Lower lobe of right lung (tissue), 2 donors: Measurements from ENCODE around the gene CCNI2. TPM values are rescaled to one million over a fixed set of nuclear protein-coding genes. Genes with fewer than 3 reads are reported as not detected.
"Not testable (repeated sequence)": the region's sequence is repeated elsewhere in the genome, so short reads cannot be mapped to it uniquely, and the experiment has no call there.

ENCODE experiments used
- ATAC-seq, 2 donors: fragments of 200-7000 bp; cut with Tn5 transposase; one replicate each; pipeline ENCODE4 v1.9.1; 2020 to 2022; ENCODE audit warnings: mild to moderate bottlenecking in 2 of 2, moderate library complexity in 2 of 2
- DNase-seq: peaks from one replicate; pipeline ENCODE4 v3.0.0-alpha.2; 2020
- H3K27ac ChIP-seq: fragments of 200-600 bp; one replicate; pipeline ENCODE4 v1.8.0; 2022
- H3K27me3 ChIP-seq: fragments of 200-600 bp; one replicate; pipeline ENCODE4 v1.8.0; 2022; ENCODE audit warnings: low read depth
- H3K36me3 ChIP-seq: fragments of 200-600 bp; one replicate; pipeline ENCODE4 v1.8.0; 2022; ENCODE audit warnings: mild to moderate bottlenecking
- H3K4me1 ChIP-seq: fragments of 200-600 bp; one replicate; pipeline ENCODE4 v1.8.0; 2022
- H3K4me3 ChIP-seq: fragments of 200-600 bp; one replicate; pipeline ENCODE4 v1.8.0; 2022; ENCODE audit warnings: mild to moderate bottlenecking
- H3K9me3 ChIP-seq: fragments of 200-600 bp; one replicate; pipeline ENCODE4 v1.8.0; 2022
- intact Hi-C: fragments of 100-400 bp; cut with DNase I; formaldehyde crosslinking; loops from one replicate; pipeline ENCODE4 v1.11.0; 2022
- total RNA-seq: library from RNA; stranded (reverse); fragmentation: NEBNext Ultra II Directional; extraction: Animal tissue kit (Norgen Biotek cat#: 25700); gene quantifications from one replicate; pipeline ENCODE4 v1.2.1, GENCODE V29; 2021
- TF ChIP-seq, protein P1 (sequence below): fragments of 200-600 bp; IDR thresholded peaks from one replicate; pipeline ENCODE4 v1.8.0; 2022; ENCODE audit warnings: antibody characterized with exemption, mild to moderate bottlenecking
- donor health status: DM: no; HTN: yes; CAD: no; lungs with severe emphysema.

The CCNI2 gene
- total RNA-seq, 1 donor from 2014 or later = 1.1 TPM

DNA sequence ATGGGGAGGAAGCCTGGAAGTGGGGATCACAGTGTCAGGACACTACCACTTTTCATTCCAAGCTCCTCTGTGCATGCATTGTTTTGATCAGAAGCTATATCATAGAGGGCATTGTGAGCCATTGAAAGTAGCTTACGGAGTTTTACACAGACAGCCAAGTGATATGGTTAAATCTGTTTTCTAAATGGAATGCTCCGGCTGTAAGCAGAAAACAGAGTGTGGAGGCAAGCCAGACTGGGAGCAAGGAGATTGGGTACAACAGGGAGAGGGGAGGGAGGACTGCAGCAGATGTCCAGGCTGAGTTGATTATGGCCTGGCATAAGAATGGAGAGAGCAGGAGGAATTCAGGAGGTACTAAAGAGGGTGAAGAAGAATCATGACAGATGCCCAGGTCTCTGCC is 50.4 kb downstream of the CCNI2 start:
- no peak for DNase-seq
- TF ChIP-seq, protein P1, sequence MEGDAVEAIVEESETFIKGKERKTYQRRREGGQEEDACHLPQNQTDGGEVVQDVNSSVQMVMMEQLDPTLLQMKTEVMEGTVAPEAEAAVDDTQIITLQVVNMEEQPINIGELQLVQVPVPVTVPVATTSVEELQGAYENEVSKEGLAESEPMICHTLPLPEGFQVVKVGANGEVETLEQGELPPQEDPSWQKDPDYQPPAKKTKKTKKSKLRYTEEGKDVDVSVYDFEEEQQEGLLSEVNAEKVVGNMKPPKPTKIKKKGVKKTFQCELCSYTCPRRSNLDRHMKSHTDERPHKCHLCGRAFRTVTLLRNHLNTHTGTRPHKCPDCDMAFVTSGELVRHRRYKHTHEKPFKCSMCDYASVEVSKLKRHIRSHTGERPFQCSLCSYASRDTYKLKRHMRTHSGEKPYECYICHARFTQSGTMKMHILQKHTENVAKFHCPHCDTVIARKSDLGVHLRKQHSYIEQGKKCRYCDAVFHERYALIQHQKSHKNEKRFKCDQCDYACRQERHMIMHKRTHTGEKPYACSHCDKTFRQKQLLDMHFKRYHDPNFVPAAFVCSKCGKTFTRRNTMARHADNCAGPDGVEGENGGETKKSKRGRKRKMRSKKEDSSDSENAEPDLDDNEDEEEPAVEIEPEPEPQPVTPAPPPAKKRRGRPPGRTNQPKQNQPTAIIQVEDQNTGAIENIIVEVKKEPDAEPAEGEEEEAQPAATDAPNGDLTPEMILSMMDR = no peak

DNA sequence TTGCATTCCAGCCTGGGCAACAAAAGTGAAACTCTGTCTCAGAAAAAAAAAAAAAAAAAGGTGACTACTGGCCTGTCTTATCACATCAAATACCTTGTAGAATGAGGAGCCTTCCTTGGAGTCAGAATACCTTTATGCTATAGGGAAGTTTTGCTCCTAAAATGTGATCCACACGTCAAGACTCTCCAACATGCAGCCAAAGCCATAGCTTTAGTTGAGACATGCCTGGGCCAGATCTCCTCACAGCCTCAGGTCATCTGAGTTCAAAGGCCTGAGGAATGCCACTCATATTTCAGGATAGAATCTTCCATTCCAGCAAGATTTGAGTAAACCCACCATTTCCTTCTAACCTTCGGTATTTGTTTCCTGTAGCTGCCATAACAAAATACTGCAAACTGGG is 52.2 kb downstream of the CCNI2 start:
- TF ChIP-seq, protein P1 = no peak
- Histone ChIP-seq H3K27ac (no peak overlapping the region), H3K27me3 (peaks cover 3% of the 10 kb centered on the region), H3K4me1 (no peaks in the 10 kb centered on the region), H3K4me3 (no peak overlapping the region), H3K9me3 (no peaks in the 10 kb centered on the region), H3K36me3 (no peaks in the 10 kb centered on the region)
- intact Hi-C loops = no loop called here
- no peak for ATAC-seq
- DNase-seq = no peak

More for the DNA sequence above, 50.4 kb downstream of the CCNI2 start:
- Histone ChIP-seq H3K9me3 (no peaks in the 10 kb centered on the region), H3K4me1 (no peaks in the 10 kb centered on the region), H3K27me3 (peaks cover 3% of the 10 kb centered on the region), H3K36me3 (no peaks in the 10 kb centered on the region), H3K27ac (no peak overlapping the region), H3K4me3 (no peak overlapping the region)
- ATAC-seq = no peak
- intact Hi-C loops = no loop called here

DNA sequence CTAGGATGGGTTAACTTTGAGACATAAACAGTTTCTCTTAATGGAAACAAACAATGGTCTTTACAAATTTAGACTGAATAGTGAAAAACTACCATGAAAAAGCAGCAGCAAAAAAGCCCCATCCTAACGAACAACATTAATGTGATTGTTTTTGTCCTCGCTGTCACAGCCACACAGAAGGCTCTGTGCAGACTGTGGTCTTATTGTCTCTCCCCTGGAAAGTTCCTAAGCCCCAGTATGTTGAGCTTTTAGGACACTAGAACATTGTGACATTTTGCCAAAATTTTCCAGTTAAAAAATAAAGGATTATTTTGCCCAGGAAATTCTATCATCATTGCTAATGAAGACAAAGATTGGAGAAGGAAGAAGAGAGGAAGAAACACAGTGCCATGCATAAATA is 53.3 kb downstream of the CCNI2 start:
- H3K4me3 ChIP-seq = no peak overlapping the region
- H3K9me3 ChIP-seq = no peaks in the 10 kb centered on the region
- H3K27me3 ChIP-seq = peaks cover 3% of the 10 kb centered on the region
- intact Hi-C loops = no loop called here
- H3K36me3 ChIP-seq = no peaks in the 10 kb centered on the region
- DNase-seq (no peak), ATAC-seq (no peak)
- H3K27ac ChIP-seq = no peak overlapping the region
- TF ChIP-seq, protein P1 = no peak
- H3K4me1 ChIP-seq = no peaks in the 10 kb centered on the region

DNA sequence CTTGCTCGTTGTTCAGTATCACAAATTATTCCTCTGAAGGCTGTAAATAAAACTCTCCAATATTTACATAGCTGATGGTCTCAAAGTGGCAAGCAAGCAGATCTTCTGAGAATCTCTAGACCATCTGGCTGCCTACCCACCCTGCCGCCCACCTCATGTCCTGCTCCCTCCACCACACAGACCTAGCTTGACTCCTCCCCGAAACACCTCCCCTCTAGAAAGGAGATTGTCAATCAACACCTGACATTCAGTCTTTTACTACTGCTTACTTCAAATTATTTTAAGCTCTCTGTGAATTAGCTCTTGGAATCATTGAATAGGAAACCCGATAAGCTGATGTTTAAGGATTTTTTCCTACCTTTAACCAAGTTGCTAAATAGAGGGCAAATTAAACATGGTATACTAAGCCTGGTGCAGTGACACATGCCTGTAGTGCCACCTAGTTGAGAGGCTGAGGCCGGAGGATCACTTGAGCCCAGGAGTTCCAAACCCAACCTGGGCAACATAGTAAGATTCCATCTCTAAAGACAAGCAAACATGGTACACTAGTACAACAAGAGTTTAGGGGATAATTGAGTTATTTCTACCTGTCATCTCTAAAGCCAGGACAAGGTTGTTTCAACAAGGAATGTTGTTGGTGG is 54.9 kb downstream of the CCNI2 start:
- peaks cover 10% of the 10 kb centered on the region for H3K27me3 ChIP-seq
- DNase-seq (no peak), ATAC-seq (no peak)
- no peak overlapping the region for H3K27ac ChIP-seq
- no peaks in the 10 kb centered on the region for H3K36me3 ChIP-seq
- no peaks in the 10 kb centered on the region for H3K9me3 ChIP-seq
- intact Hi-C loops = no loop called here
- H3K4me1 ChIP-seq = no peaks in the 10 kb centered on the region
- H3K4me3 ChIP-seq = no peak overlapping the region
- TF ChIP-seq, protein P1 = no peak

DNA sequence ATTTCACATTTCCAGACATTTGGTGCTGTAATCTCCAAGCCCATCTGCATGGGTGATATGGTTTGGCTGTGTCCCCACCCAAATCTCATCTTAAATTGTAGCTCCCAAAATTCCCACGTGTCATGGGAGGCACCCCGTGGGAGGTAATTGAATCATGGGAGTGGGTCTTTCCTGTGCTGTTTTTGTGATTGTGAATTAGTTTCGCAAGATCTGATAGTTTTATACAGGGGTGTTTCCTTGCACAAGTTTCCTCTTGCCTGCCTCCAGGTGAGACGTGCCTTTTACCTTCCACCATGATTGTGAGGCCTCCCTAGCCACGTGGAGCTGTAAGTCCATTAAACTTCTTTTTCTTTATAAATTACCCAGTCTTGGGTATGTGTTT is 55.5 kb downstream of the CCNI2 start:
- H3K4me3 ChIP-seq, H3K36me3 ChIP-seq, H3K27ac ChIP-seq, intact Hi-C loops, H3K4me1 ChIP-seq, DNase-seq, ATAC-seq, H3K9me3 ChIP-seq: not testable (repeated sequence)
- peaks cover 12% of the 10 kb centered on the region for H3K27me3 ChIP-seq

Other genes starting within 250 kb of the CCNI2 start
- not detected for gene IL5, start 203.9 kb upstream of the CCNI2 start, total RNA-seq
- gene RAD50, start 190.4 kb upstream of the CCNI2 start, total RNA-seq = 33.2 TPM
- not detected for gene IL13, start 89.3 kb upstream of the CCNI2 start, total RNA-seq
- gene IL4, start 73.4 kb upstream of the CCNI2 start, total RNA-seq = not detected
- 10.8 TPM for gene KIF3A, start 9.9 kb upstream of the CCNI2 start, total RNA-seq
- gene SEPTIN8, start 29.8 kb downstream of the CCNI2 start, total RNA-seq = 32.8 TPM
- 0.18 TPM for gene SOWAHA, start 65.9 kb downstream of the CCNI2 start, total RNA-seq
- gene SHROOM1, start 83.2 kb downstream of the CCNI2 start, total RNA-seq = 17.3 TPM
- 0.15 TPM for gene GDF9, start 119.0 kb downstream of the CCNI2 start, total RNA-seq
- 271 TPM for gene UQCRQ, start 119.2 kb downstream of the CCNI2 start, total RNA-seq
- 1.7 TPM for gene LEAP2, start 126.2 kb downstream of the CCNI2 start, total RNA-seq
- 68.6 TPM for gene AFF4, start 216.2 kb downstream of the CCNI2 start, total RNA-seq